Gastrocnemius medialis (tissue), 4 donors: ENCODE data around the gene TBC1D23.

Source experiments
- POLR2A ChIP-seq, 2 donors: fragments of 450-650 bp; IDR thresholded peaks; one replicate each; pipeline ENCODE4 v1.6.1; 2017; ENCODE audit warnings: antibody characterized with exemption in 2 of 2, mild to moderate bottlenecking in 2 of 2, moderate library complexity in 2 of 2
- TF ChIP-seq, protein P1 (sequence below), 5 experiments: fragments of 450-650 bp in 3 of 5; fragments of 200-600 bp in 2 of 5; sonication (generic) in 2 of 5; IDR thresholded peaks in 4 of 5; conservative IDR thresholded peaks in 1 of 5; 1 replicate in 4 of 5; 2 replicates in 1 of 5; pipeline ENCODE4 v1.5.1; 2016 to 2019; ENCODE audit warnings: antibody characterized with exemption in 5 of 5, mild to moderate bottlenecking in 3 of 5, moderate library complexity in 3 of 5

DNA sequence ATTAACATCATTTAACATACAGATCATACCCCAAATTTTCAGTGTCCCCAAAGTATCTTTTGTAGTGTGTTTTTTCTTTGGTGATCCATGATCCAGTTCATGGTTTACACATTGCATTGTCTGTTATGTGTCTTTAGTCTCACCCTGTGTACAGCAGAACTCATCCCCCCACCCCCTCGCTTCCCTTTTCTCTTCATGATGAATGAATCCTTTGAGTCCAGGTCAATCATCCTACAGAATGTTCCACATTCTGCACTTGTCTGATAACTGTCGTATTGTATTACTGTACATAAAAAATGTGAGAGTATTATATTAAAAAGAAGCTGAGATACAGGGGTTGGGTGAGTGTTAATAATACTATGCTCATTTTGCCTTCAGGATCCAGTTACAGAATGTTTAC lies 59.2 kb downstream of the TBC1D23 start:
- TF ChIP-seq, protein P1, sequence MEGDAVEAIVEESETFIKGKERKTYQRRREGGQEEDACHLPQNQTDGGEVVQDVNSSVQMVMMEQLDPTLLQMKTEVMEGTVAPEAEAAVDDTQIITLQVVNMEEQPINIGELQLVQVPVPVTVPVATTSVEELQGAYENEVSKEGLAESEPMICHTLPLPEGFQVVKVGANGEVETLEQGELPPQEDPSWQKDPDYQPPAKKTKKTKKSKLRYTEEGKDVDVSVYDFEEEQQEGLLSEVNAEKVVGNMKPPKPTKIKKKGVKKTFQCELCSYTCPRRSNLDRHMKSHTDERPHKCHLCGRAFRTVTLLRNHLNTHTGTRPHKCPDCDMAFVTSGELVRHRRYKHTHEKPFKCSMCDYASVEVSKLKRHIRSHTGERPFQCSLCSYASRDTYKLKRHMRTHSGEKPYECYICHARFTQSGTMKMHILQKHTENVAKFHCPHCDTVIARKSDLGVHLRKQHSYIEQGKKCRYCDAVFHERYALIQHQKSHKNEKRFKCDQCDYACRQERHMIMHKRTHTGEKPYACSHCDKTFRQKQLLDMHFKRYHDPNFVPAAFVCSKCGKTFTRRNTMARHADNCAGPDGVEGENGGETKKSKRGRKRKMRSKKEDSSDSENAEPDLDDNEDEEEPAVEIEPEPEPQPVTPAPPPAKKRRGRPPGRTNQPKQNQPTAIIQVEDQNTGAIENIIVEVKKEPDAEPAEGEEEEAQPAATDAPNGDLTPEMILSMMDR (IDR thresholded peaks at IDR 0.05 in 4 of 5, conservative IDR thresholded peaks at IDR 0.05 in 1 of 5), result no peak
- TF ChIP-seq POLR2A (IDR thresholded peaks at IDR 0.05), result no peak
